HG03342 (cell line): ENCODE results near the gene TNC.

Experiments
- ATAC-seq: cut with Tn5 transposase; IDR thresholded peaks from one replicate; pipeline ENCODE4 v1.9.1; 2021; ENCODE audit warnings: mild to moderate bottlenecking, moderate library complexity; ENCODE audit not compliant: unreplicated experiment

Gene TNC

GRCh38 chr9:115117999-115118878 is at the start of gene TNC:
Gene TNC, minus strand, starts transcription at chr9:115118157. Its CDS starts 27,139 bp downstream, at chr9:115091018.
- ATAC-seq: no peak

- ATAC-seq: no peak
Measured at GRCh38 chr9:115167175-115167574, 49.2 kb upstream of the TNC start.

- no peak for ATAC-seq
Measured at GRCh38 chr9:115165233-115165632, 47.3 kb upstream of the TNC start.

- ATAC-seq: no peak
Measured at GRCh38 chr9:115164511-115164974, 46.6 kb upstream of the TNC start.

GRCh38 chr9:115162946-115163345 is 45.0 kb upstream of the TNC start:
- ATAC-seq: no peak

GRCh38 chr9:115161446-115161845 is 43.5 kb upstream of the TNC start:
- no peak for ATAC-seq

GRCh38 chr9:115158661-115159481 is 40.9 kb upstream of the TNC start:
- no peak for ATAC-seq

GRCh38 chr9:115157245-115157674 is 39.3 kb upstream of the TNC start:
- no peak for ATAC-seq

- ATAC-seq: no peak
Measured at GRCh38 chr9:115155037-115155436, 37.1 kb upstream of the TNC start.

GRCh38 chr9:115154617-115155016 is 36.7 kb upstream of the TNC start:
- ATAC-seq: no peak

GRCh38 chr9:115152281-115152820 is 34.4 kb upstream of the TNC start:
- no peak for ATAC-seq

- no peak for ATAC-seq
Measured at GRCh38 chr9:115148721-115149120, 30.8 kb upstream of the TNC start.

GRCh38 chr9:115146581-115147021 is 28.6 kb upstream of the TNC start:
- no peak for ATAC-seq

GRCh38 chr9:115144706-115145105 is 26.7 kb upstream of the TNC start:
- no peak for ATAC-seq

GRCh38 chr9:115143689-115144088 is 25.7 kb upstream of the TNC start:
- no peak for ATAC-seq

- ATAC-seq: no peak
Measured at GRCh38 chr9:115142517-115143270, 24.7 kb upstream of the TNC start.

- no peak for ATAC-seq
Measured at GRCh38 chr9:115142090-115142489, 24.1 kb upstream of the TNC start.

GRCh38 chr9:115141612-115142011 is 23.7 kb upstream of the TNC start:
- ATAC-seq: no peak

GRCh38 chr9:115138151-115138550 is 20.2 kb upstream of the TNC start:
- ATAC-seq: no peak

- no peak for ATAC-seq
Measured at GRCh38 chr9:115137526-115137925, 19.6 kb upstream of the TNC start.
